HCT116 (cell line): ENCODE results near the gene RHBDF2. TPM values are rescaled to one million over a fixed set of nuclear protein-coding genes. Genes with fewer than 3 reads are reported as not detected.

Experiments
- ATAC-seq: fragments of 200-7000 bp; cut with Tn5 transposase; 2 replicates; pipeline ENCODE4 v1.9.1; 2020; ENCODE audit warnings: mild to moderate bottlenecking, moderate library complexity
- BruUV-seq: library from RNA; stranded (reverse); fragments of 400-500 nt; replicated peaks from 2 replicates; lab custom pipeline; 2021; lab: Mats Ljungman, UMichigan
- CTCF ChIA-PET: fragments of 300-600 bp; sonication (Branson Sonifier 250); formaldehyde crosslinking; loops from one replicate; lab custom pipeline; 2021; ENCODE audit warnings: antibody characterized with exemption; lab: Charles Lee
- POLR2A ChIA-PET: fragments of 300-600, 350-600 bp; sonication (Branson Sonifier 250); formaldehyde crosslinking; loops from one replicate; lab custom pipeline; 2021; ENCODE audit warnings: antibody characterized with exemption; lab: Charles Lee
- RAD21 ChIA-PET, 2 experiments: fragments of 300-600 bp; sonication (Branson Sonifier 250); formaldehyde crosslinking; loops; one replicate each; lab custom pipeline; 2023; ENCODE audit warnings: low total read pairs in 2 of 2; ENCODE audit not compliant: uncharacterized antibody in 2 of 2, unreplicated experiment in 2 of 2, low non-redundant PET in 1 of 2; lab: Charles Lee
- DNase-seq: peaks from one replicate; pipeline ENCODE4 v3.0.0-alpha.2; 2010; ENCODE audit warnings: low read depth, low spot score
- H2AFZ ChIP-seq: fragments of 200-600 bp; shearing (Covaris generic), sonication (generic); 2 replicates; pipeline ENCODE4 v1.6.1; 2017; ENCODE audit warnings: low read depth, mixed run types, mixed read lengths, antibody characterized with exemption, low read length; ENCODE audit not compliant: poor library complexity, severe bottlenecking
- H3K27ac ChIP-seq: 2 replicates; pipeline ENCODE4 v1.5.1; 2012; ENCODE audit warnings: low read depth, low read length
- H3K27me3 ChIP-seq: fragments of 200-600 bp; sonication (generic); 2 replicates; pipeline ENCODE4 v1.6.1; 2016; ENCODE audit warnings: mixed run types, low read length, mixed read lengths; ENCODE audit not compliant: insufficient read depth
- H3K36me3 ChIP-seq, 2 experiments: fragments of 200-500 bp in 1 of 2; fragments of 200-600 bp in 1 of 2; sonication (Bioruptor generic) in 1 of 2; sonication (generic) in 1 of 2; 2 replicates each; pipeline versions ENCODE4 v1.5.1 to v1.6.1; 2014 to 2016; ENCODE audit warnings: low read length in 2 of 2, inconsistent platforms in 1 of 2, mixed read lengths in 1 of 2, mixed run types in 1 of 2; ENCODE audit not compliant: insufficient read depth in 2 of 2, control insufficient read depth in 1 of 2
- H3K4me1 ChIP-seq, 2 experiments: fragments of 200-600 bp in 1 of 2; sonication (generic) in 1 of 2; 2 replicates each; pipeline versions ENCODE4 v1.5.1 to v1.6.1; 2012 to 2017; ENCODE audit warnings: low read length in 2 of 2, inconsistent platforms in 1 of 2, mild to moderate bottlenecking in 1 of 2, mixed read lengths in 1 of 2, mixed run types in 1 of 2, moderate library complexity in 1 of 2; ENCODE audit not compliant: insufficient read depth in 2 of 2, control insufficient read depth in 1 of 2
- H3K4me2 ChIP-seq: fragments of 200-600 bp; sonication (generic); 2 replicates; pipeline ENCODE4 v1.6.1; 2017; ENCODE audit warnings: mixed run types, low read length, mixed read lengths
- H3K4me3 ChIP-seq, 2 experiments: fragments of 200-600 bp in 1 of 2; sonication (generic) in 1 of 2; replicated peaks in 1 of 2; 2 replicates each; pipeline ENCODE4 v1.5.1; 2011 to 2016; ENCODE audit warnings: low read length in 2 of 2, control low read depth in 1 of 2, low read depth in 1 of 2, mild to moderate bottlenecking in 1 of 2, mixed read lengths in 1 of 2, mixed run types in 1 of 2
- H3K79me2 ChIP-seq: fragments of 200-600 bp; sonication (generic); 2 replicates; pipeline ENCODE4 v1.6.1; 2017; ENCODE audit warnings: mild to moderate bottlenecking, mixed run types, low read length, moderate library complexity, mixed read lengths; ENCODE audit not compliant: insufficient read depth
- H3K9ac ChIP-seq: fragments of 200-600 bp; sonication (generic); 2 replicates; pipeline ENCODE4 v1.6.1; 2016; ENCODE audit warnings: low read length, mixed read lengths
- H3K9me2 ChIP-seq: fragments of 200-600 bp; sonication (generic), shearing (Covaris generic); 2 replicates; pipeline ENCODE4 v1.6.1; 2017; ENCODE audit warnings: mixed run types, mild to moderate bottlenecking, moderate library complexity; ENCODE audit not compliant: insufficient read depth
- H3K9me3 ChIP-seq, 2 experiments: fragments of 200-500 bp in 1 of 2; fragments of 200-600 bp in 1 of 2; sonication (Bioruptor generic) in 1 of 2; sonication (generic) in 1 of 2; 2 replicates each; pipeline ENCODE4 v1.6.1; 2014 to 2017; ENCODE audit warnings: low read length in 2 of 2, mixed read lengths in 2 of 2, inconsistent platforms in 1 of 2, low read depth in 1 of 2, mild to moderate bottlenecking in 1 of 2, mixed run types in 1 of 2, moderate library complexity in 1 of 2; ENCODE audit not compliant: control insufficient read depth in 1 of 2, insufficient read depth in 1 of 2
- H4K20me1 ChIP-seq: fragments of 200-600 bp; sonication (generic), shearing (Covaris generic); 2 replicates; pipeline ENCODE4 v1.6.1; 2017; ENCODE audit warnings: mixed run types, mild to moderate bottlenecking, moderate library complexity; ENCODE audit not compliant: insufficient read depth
- ATF3 ChIP-seq: IDR thresholded peaks from 2 replicates; pipeline ENCODE4 v1.6.1; 2012
- EZH2 ChIP-seq: fragments of 200-600 bp; sonication (generic); IDR thresholded peaks from 2 replicates; pipeline ENCODE4 v1.6.1; 2017; ENCODE audit warnings: antibody characterized with exemption, mixed run types
- POLR2AphosphoS5 ChIP-seq: IDR thresholded peaks from 2 replicates; pipeline ENCODE4 v1.6.1; 2011; ENCODE audit warnings: mild to moderate bottlenecking, low read depth, low read length, moderate library complexity
- RAD21 ChIP-seq: IDR thresholded peaks from 2 replicates; pipeline ENCODE4 v1.6.1; 2012; ENCODE audit warnings: low read depth, mild to moderate bottlenecking
- SIN3A ChIP-seq: IDR thresholded peaks from 2 replicates; pipeline ENCODE4 v1.6.1; 2012; ENCODE audit warnings: low read depth
- SRF ChIP-seq: IDR thresholded peaks from 2 replicates; pipeline ENCODE4 v1.6.1; 2012; ENCODE audit warnings: low read depth
- YY1 ChIP-seq: IDR thresholded peaks from 2 replicates; pipeline ENCODE4 v1.6.1; 2011; ENCODE audit warnings: low read length, low read depth, moderate library complexity, mild to moderate bottlenecking; ENCODE audit not compliant: insufficient replicate concordance; ENCODE audit errors: extremely low read depth
- intact Hi-C: fragments of 100-400 bp; cut with micrococcal nuclease; formaldehyde crosslinking; loops from 2 replicates; pipeline ENCODE4 v1.10.0; 2022
- total RNA-seq: library from RNA; stranded (reverse); gene quantifications from one replicate; pipeline ENCODE4 v1.2.1, GENCODE V29; 2021; ENCODE audit not compliant: unreplicated experiment

Gene RHBDF2
- total RNA-seq, 1 experiment from 2014 or later = 61.1 TPM

- Histone ChIP-seq H3K4me3 (no peak overlapping the region), H3K79me2 (no peaks in the 10 kb centered on the region), H3K27ac (no peak overlapping the region), H3K4me1 (peaks cover 0 to 10% of the 10 kb centered on the region in 2 experiments; a peak in 1 of 4 replicates), H2AFZ (no peak overlapping the region), H3K9me2 (no peaks in the 10 kb centered on the region), H3K4me2 (no peak overlapping the region), H4K20me1 (no peaks in the 10 kb centered on the region), H3K9ac (no peak overlapping the region), H3K36me3 (no peaks in the 10 kb centered on the region), H3K27me3 (no peaks in the 10 kb centered on the region), H3K9me3 (no peaks in the 10 kb centered on the region)
- ChIA-PET RAD21 (interaction anchor here (0.9 to 2.3 kb wide), 3 partner anchors 46 to 51 kb away, joined by 3 to 9 read pairs (median 6); no protein-coding TSS in a partner anchor), CTCF (interaction anchor here (1.5 to 7.9 kb wide), 9 partner anchors 46 to 221 kb away, joined by 5 to 100 read pairs (median 13); partner anchors contain the start of gene RHBDF2), POLR2A (no interaction called here)
- DNase-seq = no peak
- TF ChIP-seq EZH2 (no peak), RAD21 (no peak), SRF (no peak), SIN3A (no peak), YY1 (no peak), POLR2AphosphoS5 (no peak), ATF3 (no peak)
- no TSS peak for BruUV-seq
- no peak for ATAC-seq
- intact Hi-C loops = loop anchor here (1.0 to 5.0 kb wide), 2 partner anchors 47 to 163 kb away; no protein-coding TSS in a partner anchor
Measured at GRCh38 chr17:76459674-76460073, 41.5 kb downstream of the RHBDF2 start.
